IMR-90 (cell line): ENCODE measurements around the gene ZNF850. TPM values are rescaled to one million over a fixed set of nuclear protein-coding genes. Genes with fewer than 3 reads are reported as not detected.

ENCODE experiments used
- ATAC-seq: fragments of 200-7000 bp; cut with Tn5 transposase; 2 replicates; pipeline ENCODE4 v1.9.1; 2020; ENCODE audit warnings: low read depth, mild to moderate bottlenecking, moderate library complexity
- BruUV-seq: library from RNA; stranded (reverse); fragments of 400-500 nt; replicated peaks from 2 replicates; lab custom pipeline; 2021; lab: Mats Ljungman, UMichigan
- CTCF ChIA-PET: fragments of 300-600 bp; formaldehyde crosslinking; extraction: SDS; loops from one replicate; lab custom pipeline; 2021; ENCODE audit warnings: antibody characterized with exemption; lab: Yijun Ruan, JAX
- POLR2A ChIA-PET: fragments of 300-600 bp; sonication (Branson Sonifier 250); formaldehyde crosslinking; loops from one replicate; lab custom pipeline; 2022; ENCODE audit warnings: antibody characterized with exemption; ENCODE audit not compliant: unreplicated experiment; lab: Charles Lee
- DNase-seq: peaks from one replicate; pipeline ENCODE4 v3.0.0; 2013
- H2AFZ ChIP-seq: replicated peaks from 2 replicates; pipeline ENCODE3; 2013; ENCODE audit warnings: low read length, mild to moderate bottlenecking; ENCODE audit not compliant: poor library complexity
- H2AK5ac ChIP-seq: 2 replicates; pipeline ENCODE4 v1.6.1; 2013; ENCODE audit warnings: low read depth, low read length, inconsistent platforms
- H2AK9ac ChIP-seq: replicated peaks from 2 replicates; pipeline ENCODE3; 2013; ENCODE audit warnings: mild to moderate bottlenecking, low read depth, low read length, moderate library complexity; ENCODE audit not compliant: poor library complexity
- H2BK120ac ChIP-seq: 2 replicates; pipeline ENCODE4 v1.6.1; 2013; ENCODE audit warnings: low read depth, low read length, inconsistent platforms
- H2BK15ac ChIP-seq: 3 replicates; pipeline ENCODE4 v1.6.1; 2013; ENCODE audit warnings: low read depth, low read length, inconsistent platforms
- H2BK20ac ChIP-seq: 2 replicates; pipeline ENCODE4 v1.6.1; 2013; ENCODE audit warnings: low read depth, mild to moderate bottlenecking, inconsistent platforms, low read length, moderate library complexity
- H2BK5ac ChIP-seq: 2 replicates; pipeline ENCODE4 v1.6.1; 2013; ENCODE audit warnings: mild to moderate bottlenecking, low read depth, low read length, inconsistent platforms; ENCODE audit not compliant: poor library complexity, severe bottlenecking
- H3K14ac ChIP-seq: replicated peaks from 2 replicates; pipeline ENCODE4 v1.6.1; 2013; ENCODE audit warnings: low read depth, low read length, inconsistent platforms
- H3K18ac ChIP-seq: 2 replicates; pipeline ENCODE4 v1.6.1; 2013; ENCODE audit warnings: low read depth, low read length, control low read depth
- H3K23ac ChIP-seq: 2 replicates; pipeline ENCODE4 v1.6.1; 2013; ENCODE audit warnings: low read depth, low read length, inconsistent platforms
- H3K27ac ChIP-seq: 2 replicates; pipeline ENCODE4 v1.5.1; 2013; ENCODE audit warnings: mild to moderate bottlenecking, control low read depth, low read length; ENCODE audit not compliant: insufficient read depth
- H3K27me3 ChIP-seq: 2 replicates; pipeline ENCODE4 v1.6.1; 2013; ENCODE audit warnings: low read length; ENCODE audit not compliant: control insufficient read depth, insufficient read depth
- H3K36me3 ChIP-seq: 2 replicates; pipeline ENCODE4 v1.6.1; 2013; ENCODE audit warnings: low read length, mixed read lengths; ENCODE audit not compliant: control insufficient read depth, insufficient read depth
- H3K4ac ChIP-seq: 2 replicates; pipeline ENCODE4 v1.6.1; 2013; ENCODE audit warnings: low read depth, low read length, inconsistent platforms
- H3K4me1 ChIP-seq: 2 replicates; pipeline ENCODE4 v1.6.1; 2013; ENCODE audit warnings: low read length, mixed read lengths; ENCODE audit not compliant: control insufficient read depth, insufficient read depth
- H3K4me2 ChIP-seq: 2 replicates; pipeline ENCODE4 v1.6.1; 2013; ENCODE audit warnings: low read depth, mild to moderate bottlenecking, control low read depth, low read length, moderate library complexity
- H3K4me3 ChIP-seq: 2 replicates; pipeline ENCODE4 v1.5.1; 2013; ENCODE audit warnings: low read depth, mild to moderate bottlenecking, control low read depth, low read length, moderate library complexity; ENCODE audit not compliant: insufficient read depth
- H3K56ac ChIP-seq: 2 replicates; pipeline ENCODE4 v1.6.1; 2013; ENCODE audit warnings: low read length, inconsistent platforms; ENCODE audit not compliant: insufficient read depth; ENCODE audit errors: extremely low read depth
- H3K79me1 ChIP-seq, 2 experiments: 2 replicates each; pipeline ENCODE4 v1.6.1; 2013; ENCODE audit warnings: low read length in 2 of 2, inconsistent platforms in 1 of 2, low read depth in 1 of 2
- H3K9ac ChIP-seq: 2 replicates; pipeline ENCODE4 v1.6.1; 2013; ENCODE audit warnings: low read depth, low read length, control low read depth
- H3K9me1 ChIP-seq: 2 replicates; pipeline ENCODE4 v1.6.1; 2013; ENCODE audit warnings: low read length, inconsistent platforms; ENCODE audit not compliant: insufficient read depth
- H3K9me3 ChIP-seq: 2 replicates; pipeline ENCODE4 v1.6.1; 2013; ENCODE audit warnings: low read length; ENCODE audit not compliant: control insufficient read depth, insufficient read depth
- H4K20me1 ChIP-seq: 2 replicates; pipeline ENCODE4 v1.6.1; 2013; ENCODE audit warnings: low read length, inconsistent platforms; ENCODE audit not compliant: insufficient read depth
- H4K5ac ChIP-seq: 2 replicates; pipeline ENCODE4 v1.6.1; 2013; ENCODE audit warnings: mild to moderate bottlenecking, low read depth, low read length, control low read depth
- H4K8ac ChIP-seq, 2 experiments: 2 replicates each; pipeline ENCODE4 v1.6.1; 2013; ENCODE audit warnings: low read depth in 2 of 2, low read length in 2 of 2, control low read depth in 1 of 2, inconsistent platforms in 1 of 2
- H4K91ac ChIP-seq: 2 replicates; pipeline ENCODE4 v1.6.1; 2013; ENCODE audit warnings: low read depth, low read length, inconsistent platforms; ENCODE audit not compliant: insufficient read depth
- BHLHE40 ChIP-seq: fragments of 150-350 bp; IDR thresholded peaks from 2 replicates; pipeline ENCODE4 v1.6.1; 2016; ENCODE audit warnings: mild to moderate bottlenecking, low read depth, low read length
- CEBPB ChIP-seq: IDR thresholded peaks from 2 replicates; pipeline ENCODE4 v1.6.1; 2012; ENCODE audit warnings: low read depth, low read length, improper control_type of control experiment
- ELK1 ChIP-seq: fragments of 150-350 bp; IDR thresholded peaks from 2 replicates; pipeline ENCODE4 v1.6.1; 2016; ENCODE audit warnings: low read depth, mild to moderate bottlenecking, low read length, moderate library complexity, borderline replicate concordance
- FOS ChIP-seq: fragments of 150-350 bp; IDR thresholded peaks from 2 replicates; pipeline ENCODE4 v1.6.1; 2016; ENCODE audit warnings: low read depth, low read length
- MAFK ChIP-seq: IDR thresholded peaks from 2 replicates; pipeline ENCODE4 v1.6.1; 2012; ENCODE audit warnings: low read depth, low read length, improper control_type of control experiment
- MAZ ChIP-seq: IDR thresholded peaks from 2 replicates; pipeline ENCODE4 v1.6.1; 2012; ENCODE audit warnings: low read depth, mild to moderate bottlenecking, low read length, improper control_type of control experiment, moderate library complexity, borderline replicate concordance
- MXI1 ChIP-seq: IDR thresholded peaks from 2 replicates; pipeline ENCODE4 v1.6.1; 2012; ENCODE audit warnings: low read depth, mild to moderate bottlenecking, low read length, moderate library complexity, borderline replicate concordance
- NFE2L2 ChIP-seq: fragments of 150-350 bp; IDR thresholded peaks from 2 replicates; pipeline ENCODE4 v1.6.1; 2016; ENCODE audit warnings: low read depth, mild to moderate bottlenecking, low read length
- POLR2A ChIP-seq: IDR thresholded peaks from 2 replicates; pipeline ENCODE4 v1.6.1; 2012; ENCODE audit warnings: mild to moderate bottlenecking, low read depth, low read length
- RAD21 ChIP-seq: IDR thresholded peaks from 2 replicates; pipeline ENCODE4 v1.6.1; 2012; ENCODE audit warnings: low read length, improper control_type of control experiment
- RCOR1 ChIP-seq: IDR thresholded peaks from 2 replicates; pipeline ENCODE4 v1.6.1; 2012; ENCODE audit warnings: mild to moderate bottlenecking, low read length, improper control_type of control experiment; ENCODE audit not compliant: insufficient replicate concordance
- WGBS, 2 experiments: methylation state at CpG; one replicate each; pipeline versions ENCODE4 v1.1.5 to v1.1.7; 2013; ENCODE audit warnings: missing lambda C conversion rate in 2 of 2; ENCODE audit not compliant: insufficient read length in 1 of 2; ENCODE audit errors: extremely low coverage in 2 of 2; 5-methylcytosine and 5-hydroxymethylcytosine counted together
- dilution Hi-C: fragments of 300-500 bp; cut with HindIII; formaldehyde crosslinking; loops from one replicate; pipeline ENCODE4 v1.14.3; 2018; ENCODE audit warnings: low sequenced_read_pairs; ENCODE audit not compliant: unreplicated experiment
- in situ Hi-C: fragments of 300-500 bp; cut with MboI; formaldehyde crosslinking; loops from 3 replicates; pipeline ENCODE4 v1.14.3; 2019; ENCODE audit warnings: low sequenced_read_pairs, inconsistent platforms, mixed read lengths
- intact Hi-C: fragments of 100-400 bp; cut with micrococcal nuclease; formaldehyde crosslinking; loops from 2 replicates; pipeline ENCODE4 v1.10.0; 2022
- polyA plus RNA-seq, 3 experiments: library from polyadenylated mRNA; depleted of rRNA; stranded (reverse); fragments of >200 nt; gene quantifications; 2 replicates each; pipeline ENCODE4 v1.2.3, GENCODE V29; 2012; ENCODE audit warnings: low replicate concordance in 1 of 3
- total RNA-seq: library from RNA; depleted of rRNA; stranded (reverse); fragments of >200 nt; gene quantifications from 2 replicates; pipeline ENCODE4 v1.2.3, GENCODE V29; 2012
- TF ChIP-seq, protein P1 (sequence below): conservative IDR thresholded peaks from 2 replicates; pipeline ENCODE4 v1.5.1; 2012; ENCODE audit warnings: mild to moderate bottlenecking, low read depth, low read length, improper control_type of control experiment

The ZNF850 gene
- total and polyA plus RNA-seq, 2 of the 4 experiments (the other 2 are of a cell fraction) = 1.1 to 7.2 TPM

DNA sequence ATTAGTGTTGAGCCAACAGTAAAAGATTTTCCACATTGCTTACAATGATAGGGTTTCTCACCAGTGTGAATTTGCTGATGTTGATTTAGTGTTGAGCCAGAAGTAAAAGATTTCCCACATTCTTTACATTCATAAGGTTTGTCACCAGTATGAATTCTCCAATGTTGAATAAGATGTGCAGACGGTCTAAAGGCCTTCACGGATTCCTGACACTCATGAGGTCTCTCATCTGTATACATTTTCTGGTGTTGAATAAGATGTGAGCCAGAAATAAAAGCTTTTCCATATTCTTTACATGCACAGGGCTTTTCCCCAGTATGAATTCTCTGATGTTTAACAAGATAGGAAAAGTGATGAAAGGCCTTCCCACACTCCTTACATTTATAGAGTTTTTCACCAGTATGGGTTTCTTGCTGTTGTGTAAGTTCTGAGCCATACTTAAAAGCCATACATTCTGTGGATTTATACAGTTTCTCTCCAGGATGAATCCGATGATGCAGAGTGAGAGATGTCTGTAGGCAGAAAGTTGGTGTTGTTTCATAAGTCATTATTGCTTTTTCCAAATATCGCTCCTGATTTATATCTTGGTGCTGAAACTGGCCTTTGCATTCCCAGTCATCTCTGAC lies 22.4 kb downstream of the ZNF850 start:
- intact Hi-C loops (no loop called here), in situ Hi-C loops (no loop called here), dilution Hi-C loops (no loop called here)
- WGBS, 2 experiments = no CpG with 5 or more reads among the region's 4 CpGs
- Histone ChIP-seq H3K14ac (no peak overlapping the region), H2AK9ac (no peak overlapping the region), H4K5ac (no peak overlapping the region), H3K18ac (no peak overlapping the region), H4K20me1 (no peaks in the 10 kb centered on the region), H3K36me3 (peaks cover 46% of the 10 kb centered on the region), H3K27ac (no peak overlapping the region), H2BK15ac (no peak overlapping the region), H3K4me3 (no peak overlapping the region), H3K9me1 (no peaks in the 10 kb centered on the region), H2AFZ (no peak overlapping the region), H3K4ac (no peak overlapping the region), H3K9me3 (peaks cover 83% of the 10 kb centered on the region), H3K27me3 (no peaks in the 10 kb centered on the region), H3K23ac (no peak overlapping the region), H3K4me1 (no peaks in the 10 kb centered on the region), H2BK120ac (no peak overlapping the region), H3K79me1 (peaks cover 0 to 7% of the 10 kb centered on the region in 2 experiments; a peak in 2 of 4 replicates), H3K56ac (no peak overlapping the region), H3K9ac (no peak overlapping the region), H2AK5ac (no peak overlapping the region), H2BK20ac (no peak overlapping the region), H3K4me2 (no peak overlapping the region), H4K91ac (no peak overlapping the region), H4K8ac (no peak overlapping the region), H2BK5ac (no peak overlapping the region)
- ChIA-PET CTCF (no interaction called here), POLR2A (interaction anchor here (0.6 kb wide), 1 partner anchor 144 kb away, joined by 9 read pairs; no protein-coding TSS in a partner anchor)
- no peak for TF ChIP-seq NFE2L2
- TF ChIP-seq MAZ = no peak
- TF ChIP-seq ELK1 = no peak
- no peak for TF ChIP-seq POLR2A
- TF ChIP-seq FOS = no peak
- TF ChIP-seq RAD21 = no peak
- no peak for TF ChIP-seq BHLHE40
- TF ChIP-seq, protein P1, sequence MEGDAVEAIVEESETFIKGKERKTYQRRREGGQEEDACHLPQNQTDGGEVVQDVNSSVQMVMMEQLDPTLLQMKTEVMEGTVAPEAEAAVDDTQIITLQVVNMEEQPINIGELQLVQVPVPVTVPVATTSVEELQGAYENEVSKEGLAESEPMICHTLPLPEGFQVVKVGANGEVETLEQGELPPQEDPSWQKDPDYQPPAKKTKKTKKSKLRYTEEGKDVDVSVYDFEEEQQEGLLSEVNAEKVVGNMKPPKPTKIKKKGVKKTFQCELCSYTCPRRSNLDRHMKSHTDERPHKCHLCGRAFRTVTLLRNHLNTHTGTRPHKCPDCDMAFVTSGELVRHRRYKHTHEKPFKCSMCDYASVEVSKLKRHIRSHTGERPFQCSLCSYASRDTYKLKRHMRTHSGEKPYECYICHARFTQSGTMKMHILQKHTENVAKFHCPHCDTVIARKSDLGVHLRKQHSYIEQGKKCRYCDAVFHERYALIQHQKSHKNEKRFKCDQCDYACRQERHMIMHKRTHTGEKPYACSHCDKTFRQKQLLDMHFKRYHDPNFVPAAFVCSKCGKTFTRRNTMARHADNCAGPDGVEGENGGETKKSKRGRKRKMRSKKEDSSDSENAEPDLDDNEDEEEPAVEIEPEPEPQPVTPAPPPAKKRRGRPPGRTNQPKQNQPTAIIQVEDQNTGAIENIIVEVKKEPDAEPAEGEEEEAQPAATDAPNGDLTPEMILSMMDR = no peak
- TF ChIP-seq MXI1 = no peak
- TF ChIP-seq MAFK = no peak
- no peak for TF ChIP-seq CEBPB
- no peak for TF ChIP-seq RCOR1
- no TSS peak for BruUV-seq
- DNase-seq = no peak
- ATAC-seq = no peak
